ENCODE data around the gene STARD10.

- no peak for TF ChIP-seq CTCF (IDR thresholded peaks at IDR 0.05)
- no peak for TF ChIP-seq POLR2A (IDR thresholded peaks at IDR 0.05)
Measured at GRCh38 chr11:72760539-72761405, 33.1 kb downstream of the STARD10 start.

Measured in heart left ventricle (tissue), 13 donors.